HG03175 (cell line): ENCODE measurements around the gene PRSS23.

Experiments used
- ATAC-seq: cut with Tn5 transposase; IDR thresholded peaks from one replicate; pipeline ENCODE4 v1.9.1; 2021; ENCODE audit warnings: mild to moderate bottlenecking, moderate library complexity; ENCODE audit not compliant: unreplicated experiment

The PRSS23 gene

GRCh38 chr11:86790195-86790725 is 10.1 kb upstream of the PRSS23 start:
- no peak for ATAC-seq

DNA sequence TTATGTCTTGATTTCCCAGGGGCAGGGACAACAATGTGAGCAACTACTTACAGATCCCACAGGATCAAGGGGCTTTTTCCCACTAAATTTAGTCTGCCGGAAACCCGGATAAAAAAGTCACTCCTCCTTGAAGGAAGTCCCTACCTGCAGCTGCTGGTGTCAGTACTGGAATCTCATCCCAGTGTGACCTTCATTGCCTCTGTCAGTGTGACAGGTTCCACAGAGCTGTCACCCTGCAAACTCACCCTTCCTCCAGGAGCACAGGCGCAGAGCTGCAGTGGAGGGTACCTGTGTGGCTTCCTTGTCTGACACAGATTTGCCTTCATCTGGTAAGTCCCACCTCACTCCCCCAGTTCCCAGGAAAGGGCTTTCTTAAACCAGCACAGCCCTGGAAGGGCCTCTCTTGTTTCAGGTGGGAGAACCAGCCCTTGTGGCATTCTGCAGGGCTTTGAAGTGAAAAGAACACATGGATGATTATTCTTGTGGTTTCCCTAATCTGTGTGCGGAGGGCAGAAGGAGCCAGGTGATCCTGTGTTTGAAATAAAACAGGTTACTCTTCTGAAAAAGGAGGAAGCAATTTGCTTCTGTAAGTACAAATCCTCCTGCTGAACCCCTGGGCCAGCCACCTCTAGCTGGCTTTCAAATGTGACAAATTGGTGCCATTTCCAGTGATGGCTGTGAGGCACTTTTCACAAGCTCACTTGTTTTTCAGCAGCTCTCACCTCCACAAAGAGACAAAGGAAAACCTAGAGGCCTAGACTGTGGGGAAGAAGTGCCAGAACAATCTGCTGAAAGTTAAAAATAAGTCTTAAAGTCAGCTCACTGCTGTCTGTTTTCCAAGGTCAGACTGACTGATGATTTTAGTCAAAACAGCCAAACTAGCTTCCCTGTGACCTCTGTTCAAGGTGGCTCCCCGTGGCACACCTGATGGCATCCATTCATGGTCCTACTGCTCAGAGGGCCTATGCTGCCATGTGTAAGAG is 9.2 kb upstream of the PRSS23 start:
- ATAC-seq: no peak

DNA sequence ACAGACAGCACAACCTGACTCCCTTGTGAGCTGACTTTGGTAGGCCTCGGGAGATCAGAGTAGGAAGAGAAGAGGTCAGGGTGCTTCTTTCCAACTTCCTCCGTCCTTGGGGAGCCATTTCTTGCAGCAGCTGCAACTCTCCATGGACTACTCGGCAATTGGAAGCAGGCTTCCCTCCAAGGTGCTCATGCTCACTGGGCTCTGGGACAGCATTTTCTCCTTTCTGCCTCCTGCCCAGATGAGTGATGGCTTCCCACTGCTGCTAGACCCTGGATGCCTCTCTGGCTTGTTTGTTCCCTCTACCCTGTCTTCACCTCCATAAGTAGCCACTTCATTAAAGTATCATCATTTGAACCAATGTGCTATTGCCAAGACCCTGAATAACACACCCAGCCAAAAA is 8.2 kb upstream of the PRSS23 start:
- ATAC-seq: no peak

DNA sequence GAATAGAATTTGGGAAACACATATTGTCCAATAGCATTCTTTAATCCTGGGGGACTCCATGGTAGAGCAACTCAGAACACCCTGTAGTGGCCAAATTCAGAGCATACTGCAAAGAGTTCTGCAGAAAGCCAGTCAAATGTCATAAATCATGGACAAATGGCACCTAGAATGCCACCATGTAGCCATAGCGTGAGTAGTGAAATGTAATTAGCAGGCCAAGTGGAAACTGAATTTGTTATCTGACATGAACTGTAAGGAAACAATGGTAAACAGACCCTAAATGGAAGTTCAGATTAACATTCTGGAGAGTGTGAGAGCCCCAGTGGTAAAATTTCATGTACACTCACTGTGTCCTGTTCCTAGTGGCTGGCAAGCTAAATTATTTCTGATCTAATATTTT is 7.0 kb upstream of the PRSS23 start:
- ATAC-seq: no peak

DNA sequence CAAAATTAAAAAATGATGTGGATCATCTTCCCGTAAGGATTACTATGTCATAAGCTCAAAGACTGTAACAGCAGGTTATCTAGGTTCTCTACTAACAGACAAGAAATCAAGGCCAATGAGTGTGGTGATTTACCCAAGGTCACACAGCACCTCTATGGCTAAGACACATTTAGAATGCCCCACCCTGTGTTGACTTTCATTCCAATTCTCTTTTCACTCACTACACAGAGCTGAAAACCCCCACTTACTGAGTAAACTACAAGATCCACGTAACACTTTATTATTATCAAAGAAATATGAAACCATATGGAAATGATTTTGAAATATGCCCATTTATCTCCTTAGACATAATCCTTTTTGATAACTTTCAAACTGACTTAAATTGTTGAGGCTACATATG is 4.8 kb upstream of the PRSS23 start:
- no peak for ATAC-seq

GRCh38 chr11:86795949-86796348 is 4.4 kb upstream of the PRSS23 start:
- no peak for ATAC-seq

DNA sequence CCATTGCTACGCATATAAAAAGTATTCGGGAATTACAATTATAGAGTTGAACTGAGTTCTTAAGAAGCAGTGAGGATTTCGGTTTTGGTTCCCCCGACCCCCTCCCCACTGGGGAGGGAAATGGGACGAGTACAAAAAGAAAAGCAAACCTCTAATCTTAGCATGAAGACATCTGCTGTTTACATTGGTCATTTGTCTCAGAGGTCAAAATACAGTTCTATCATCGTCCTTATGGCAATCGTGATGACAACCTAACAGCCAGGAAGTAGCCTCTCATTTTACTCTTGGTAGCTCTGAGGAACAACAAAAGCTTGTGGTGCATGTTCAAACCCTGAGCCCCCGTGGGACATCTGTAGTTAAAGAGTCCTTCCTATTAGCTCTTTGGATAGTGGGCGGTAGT is 3.2 kb upstream of the PRSS23 start:
- ATAC-seq: no peak

GRCh38 chr11:86798988-86799387 is 1.4 kb upstream of the PRSS23 start:
- no peak for ATAC-seq

- ATAC-seq: no peak
Observed at GRCh38 chr11:86799680-86800075, 664 bp upstream of the PRSS23 start.

- no peak for ATAC-seq
Observed at GRCh38 chr11:86800960-86801272, 574 bp downstream of the PRSS23 start.

GRCh38 chr11:86801364-86801763 is 1.0 kb downstream of the PRSS23 start:
- no peak for ATAC-seq

- ATAC-seq: no peak
Observed at GRCh38 chr11:86802146-86802545, 1.8 kb downstream of the PRSS23 start.

GRCh38 chr11:86802601-86803051 is 2.3 kb downstream of the PRSS23 start:
- ATAC-seq: peak; percentile 39

DNA sequence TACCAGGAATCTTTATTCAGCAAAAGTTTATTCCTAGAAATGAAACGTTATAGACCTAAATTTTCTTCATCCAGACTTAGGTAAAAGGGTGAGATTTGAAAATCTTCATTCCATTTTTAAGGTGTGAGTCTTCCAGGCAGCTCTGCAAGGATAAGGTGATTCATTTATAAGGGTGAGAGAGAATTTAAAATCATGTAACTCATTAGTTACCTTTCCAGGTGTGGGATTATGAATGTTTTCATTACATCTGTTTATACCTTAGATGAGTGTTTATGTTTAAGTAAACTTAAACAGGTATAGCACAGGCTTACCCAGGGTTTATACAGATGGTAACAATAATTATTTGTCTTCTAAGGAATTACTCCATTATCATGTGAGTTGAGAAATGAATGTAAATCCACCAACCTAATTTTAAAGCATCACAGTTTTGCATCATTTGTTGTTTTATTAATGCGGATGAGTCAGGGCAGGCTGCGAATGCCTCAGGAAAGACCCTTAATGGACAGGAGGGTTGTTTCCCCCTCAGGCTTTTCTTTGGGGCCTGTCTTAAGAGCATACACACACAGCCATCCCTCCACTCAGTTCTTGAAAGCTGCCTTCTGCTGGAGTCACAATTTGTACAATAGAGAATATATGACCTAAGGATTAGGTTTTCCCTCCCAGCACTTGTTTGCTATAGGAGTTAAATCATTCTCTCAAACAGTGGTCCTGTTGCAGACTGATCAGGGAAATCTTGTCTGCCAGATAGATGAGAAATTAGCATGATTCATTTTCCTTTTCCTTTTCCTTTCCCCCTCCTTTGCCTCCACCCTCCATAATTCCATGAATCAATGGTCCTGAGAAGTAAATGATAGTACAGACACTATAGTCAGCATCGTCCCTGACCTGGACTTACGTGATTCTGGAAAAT is 3.0 kb downstream of the PRSS23 start:
- no peak for ATAC-seq

DNA sequence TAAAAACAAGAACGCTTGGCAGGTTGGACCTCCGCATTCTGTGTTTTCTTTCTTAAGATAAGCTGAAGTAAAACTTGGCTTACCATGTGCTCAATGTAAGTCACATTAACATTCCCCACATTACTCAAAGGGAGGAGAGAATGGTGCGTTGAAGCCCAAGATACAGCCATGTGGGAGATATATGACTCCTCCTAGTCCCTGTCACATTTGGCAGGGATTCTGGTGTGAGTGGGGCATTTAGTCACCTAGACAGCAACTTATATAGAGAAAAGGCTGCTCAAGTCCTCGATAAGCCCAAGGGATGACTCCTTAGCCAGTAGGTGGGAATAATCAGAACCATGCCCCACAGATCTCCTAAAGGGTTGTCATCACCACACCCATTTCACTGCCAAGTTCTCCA is 4.6 kb downstream of the PRSS23 start:
- no peak for ATAC-seq

- ATAC-seq: peak; percentile 95
Observed at GRCh38 chr11:86805873-86806310, 5.5 kb downstream of the PRSS23 start.

DNA sequence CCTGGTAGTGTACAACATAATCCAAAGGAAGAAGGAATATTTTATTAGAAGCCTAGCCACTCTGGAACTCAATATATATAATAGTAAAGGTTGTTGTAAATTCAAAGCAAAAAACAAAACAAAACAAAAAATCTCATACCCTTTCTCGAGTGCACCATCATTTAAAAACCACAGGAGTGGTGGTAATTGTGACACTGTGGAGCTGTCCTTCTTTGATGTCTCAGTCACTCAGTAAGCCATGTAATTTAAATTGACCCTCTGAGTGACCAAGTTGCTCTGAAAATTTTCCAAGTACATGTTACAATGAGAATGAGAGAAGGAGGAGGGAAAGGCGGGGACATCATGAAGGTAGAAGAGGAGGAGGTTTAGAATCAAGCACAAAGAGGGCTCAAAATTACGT is 6.6 kb downstream of the PRSS23 start:
- no peak for ATAC-seq

GRCh38 chr11:86807360-86807759 is 7.0 kb downstream of the PRSS23 start:
- ATAC-seq: no peak

DNA sequence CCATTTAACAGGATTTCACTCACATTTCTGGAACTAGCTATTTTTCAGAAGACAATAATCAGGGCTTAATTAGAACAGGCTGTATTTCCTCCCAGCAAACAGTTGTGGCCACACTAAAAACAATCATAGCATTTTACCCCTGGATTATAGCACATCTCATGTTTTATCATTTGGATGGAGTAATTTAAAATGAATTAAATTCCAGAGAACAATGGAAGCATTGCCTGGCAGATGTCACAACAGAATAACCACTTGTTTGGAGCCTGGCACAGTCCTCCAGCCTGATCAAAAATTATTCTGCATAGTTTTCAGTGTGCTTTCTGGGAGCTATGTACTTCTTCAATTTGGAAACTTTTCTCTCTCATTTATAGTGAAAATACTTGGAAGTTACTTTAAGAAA is 9.2 kb downstream of the PRSS23 start:
- ATAC-seq: no peak

DNA sequence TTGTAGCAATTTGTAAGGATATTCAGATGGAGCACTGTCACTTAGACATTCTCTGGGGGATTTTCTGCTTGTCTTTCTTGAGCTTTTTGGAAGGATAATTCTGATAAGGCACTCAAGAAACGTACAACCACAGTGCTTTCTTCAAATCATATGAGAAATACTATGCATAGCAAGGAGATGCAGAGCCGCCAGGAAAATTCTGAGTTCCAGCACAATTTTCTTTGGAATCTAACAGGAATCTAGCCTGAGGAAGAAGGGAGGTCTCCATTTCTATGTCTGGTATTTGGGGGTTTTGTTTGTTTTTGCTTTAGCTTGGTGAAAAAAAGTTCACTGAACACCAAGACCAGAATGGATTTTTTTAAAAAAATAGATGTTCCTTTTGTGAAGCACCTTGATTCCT is 9.9 kb downstream of the PRSS23 start:
- ATAC-seq: no peak

- ATAC-seq: no peak
Observed at GRCh38 chr11:86811637-86812321, 11.4 kb downstream of the PRSS23 start.
